ENCODE measurements around the gene SLC16A11. TPM values are rescaled to one million over a fixed set of nuclear protein-coding genes. Genes with fewer than 3 reads are reported as not detected.
"Not testable (repeated sequence)": the region's sequence is repeated elsewhere in the genome, so short reads cannot be mapped to it uniquely, and the experiment has no call there.

The SLC16A11 gene, protein sequence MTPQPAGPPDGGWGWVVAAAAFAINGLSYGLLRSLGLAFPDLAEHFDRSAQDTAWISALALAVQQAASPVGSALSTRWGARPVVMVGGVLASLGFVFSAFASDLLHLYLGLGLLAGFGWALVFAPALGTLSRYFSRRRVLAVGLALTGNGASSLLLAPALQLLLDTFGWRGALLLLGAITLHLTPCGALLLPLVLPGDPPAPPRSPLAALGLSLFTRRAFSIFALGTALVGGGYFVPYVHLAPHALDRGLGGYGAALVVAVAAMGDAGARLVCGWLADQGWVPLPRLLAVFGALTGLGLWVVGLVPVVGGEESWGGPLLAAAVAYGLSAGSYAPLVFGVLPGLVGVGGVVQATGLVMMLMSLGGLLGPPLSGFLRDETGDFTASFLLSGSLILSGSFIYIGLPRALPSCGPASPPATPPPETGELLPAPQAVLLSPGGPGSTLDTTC
- total RNA-seq = 0.15 and 0.47 TPM in 2 replicates

DNA sequence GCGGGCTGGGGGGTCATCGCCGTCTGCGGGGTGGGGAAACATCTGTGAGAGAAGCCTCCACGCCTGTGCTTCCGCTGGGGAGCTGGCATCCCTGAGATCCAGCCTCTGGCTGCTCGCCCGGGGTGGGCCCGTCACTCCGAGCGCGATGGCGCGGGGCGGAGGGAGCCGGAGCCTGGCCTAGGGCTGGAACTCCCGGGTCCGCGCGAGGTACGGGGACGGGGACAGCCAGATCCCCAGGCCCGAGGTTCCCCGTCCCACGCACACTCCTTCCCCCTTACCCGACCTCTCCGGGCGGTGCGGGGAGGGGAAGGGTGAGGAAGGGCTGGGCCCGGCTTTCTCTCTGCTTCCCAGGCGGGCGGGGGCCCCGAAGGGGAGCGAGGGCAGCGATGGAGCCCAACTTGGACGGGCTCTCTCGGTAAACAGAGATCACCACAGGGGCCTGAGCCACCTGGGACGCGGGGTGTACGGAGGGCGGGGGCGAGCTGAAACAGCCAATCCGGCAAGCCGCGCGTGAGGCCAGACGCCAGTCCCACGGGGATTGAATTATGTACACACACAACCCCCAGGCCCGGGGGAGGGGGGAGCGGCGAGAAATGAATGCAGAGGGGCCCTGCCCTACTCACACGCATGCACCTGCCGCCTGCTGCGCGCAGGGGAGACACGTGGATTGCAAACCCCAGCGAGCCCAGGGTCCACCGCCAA lies at the start of gene SLC16A11:
Gene SLC16A11 (minus strand): TSS at position 596 of the 702 bp plus-strand sequence. CDS start 579 bp downstream, at position 17.
- intact Hi-C loops (cut with micrococcal nuclease) = no loop called here

DNA sequence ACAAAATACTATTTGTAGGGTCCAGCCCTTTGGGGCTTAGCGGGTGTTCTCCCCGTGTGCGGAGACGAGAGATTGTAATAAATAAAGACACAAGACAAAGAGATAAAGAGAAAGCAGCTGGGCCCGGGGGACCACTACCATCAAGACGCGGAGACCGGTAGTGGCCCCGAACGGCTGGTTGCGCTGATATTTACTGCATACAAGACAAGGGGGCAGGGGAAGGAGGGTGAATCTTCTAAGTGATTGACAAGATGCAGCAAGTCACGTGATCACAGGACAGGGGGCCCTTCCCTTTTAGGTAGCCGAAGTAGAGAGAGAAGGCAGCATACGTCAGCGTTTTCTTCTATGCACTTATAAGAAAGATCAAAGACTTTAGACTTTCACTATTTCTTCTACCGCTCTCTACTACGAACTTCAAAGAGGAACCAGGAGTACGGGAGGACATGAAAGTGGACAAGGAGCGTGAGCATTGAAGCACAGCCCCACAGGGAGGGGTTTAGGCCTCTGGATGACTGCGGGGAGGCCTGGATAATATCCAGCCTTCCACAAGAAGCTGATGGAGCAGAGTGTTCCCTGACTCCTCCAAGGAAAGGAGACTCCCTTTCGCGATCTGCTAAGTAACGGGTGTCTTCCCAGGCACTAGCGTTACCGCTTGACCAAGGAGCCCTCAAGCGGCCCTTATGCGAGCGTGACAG lies 47.6 kb upstream of the SLC16A11 start:
- intact Hi-C loops (cut with micrococcal nuclease) = not testable (repeated sequence)

DNA sequence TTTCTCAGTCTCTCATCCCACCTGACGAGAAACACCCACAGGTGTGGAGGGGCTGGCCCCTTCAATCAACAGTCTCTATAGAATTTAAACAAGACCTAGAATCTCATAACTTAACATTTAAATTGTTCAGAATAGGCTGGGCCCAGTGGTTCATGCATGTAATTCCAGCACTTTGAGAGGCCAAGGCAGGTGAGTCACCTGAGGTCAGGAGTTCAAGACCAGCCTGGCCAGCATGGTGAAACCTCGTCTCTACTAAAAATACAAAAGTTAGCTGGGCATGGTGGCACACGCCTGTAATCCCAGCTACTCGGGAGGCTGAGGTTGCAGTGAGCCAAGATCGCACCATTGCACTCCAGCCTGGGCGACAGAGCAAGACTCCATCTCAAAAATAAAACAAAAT lies 45.7 kb upstream of the SLC16A11 start:
- intact Hi-C loops (cut with micrococcal nuclease) = not testable (repeated sequence)

DNA sequence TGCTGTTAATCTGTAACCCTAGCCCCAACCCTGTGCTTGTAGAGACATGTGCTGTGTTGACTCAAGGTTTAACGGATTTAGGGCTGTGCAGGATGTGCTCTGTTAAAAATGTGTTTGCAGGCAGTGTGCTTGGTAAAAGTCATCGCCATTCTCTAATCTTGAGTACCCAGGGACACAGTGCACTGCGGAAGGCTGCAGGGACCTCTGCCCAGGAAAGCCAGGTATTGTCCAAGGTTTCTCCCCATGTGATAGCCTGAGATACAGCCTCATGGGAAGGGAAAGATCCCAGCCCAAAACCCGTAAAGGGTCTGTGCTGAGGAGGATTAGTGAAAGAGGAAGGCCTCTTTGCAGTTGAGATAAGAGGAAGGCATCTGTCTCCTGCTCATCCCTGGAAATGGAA lies 44.5 kb upstream of the SLC16A11 start:
- intact Hi-C loops (cut with micrococcal nuclease) = not testable (repeated sequence)

GRCh38 chr17:7084088-7084487 lies 40.2 kb upstream of the SLC16A11 start:
- intact Hi-C loops (cut with micrococcal nuclease) = no loop called here

DNA sequence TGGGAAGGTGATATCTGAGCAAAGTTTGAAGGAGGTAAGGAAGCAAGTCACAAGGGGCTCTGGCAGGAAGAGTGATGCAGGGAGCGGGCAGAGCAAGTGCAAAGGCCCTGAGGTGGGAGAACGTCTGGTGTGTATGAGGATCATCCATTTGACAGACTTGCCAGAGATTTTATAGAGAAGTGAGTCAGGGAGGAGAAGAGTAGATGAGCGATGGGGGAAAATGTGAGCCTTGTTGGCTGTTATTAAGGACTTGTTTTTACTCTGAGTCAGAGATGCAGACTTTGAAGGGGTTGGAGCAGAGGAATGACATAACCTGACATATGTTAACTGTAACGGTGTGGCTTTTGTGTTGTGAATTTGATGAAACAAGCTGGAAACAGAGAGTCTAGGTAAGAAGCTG lies 39.7 kb upstream of the SLC16A11 start:
- intact Hi-C loops (cut with micrococcal nuclease) = no loop called here

DNA sequence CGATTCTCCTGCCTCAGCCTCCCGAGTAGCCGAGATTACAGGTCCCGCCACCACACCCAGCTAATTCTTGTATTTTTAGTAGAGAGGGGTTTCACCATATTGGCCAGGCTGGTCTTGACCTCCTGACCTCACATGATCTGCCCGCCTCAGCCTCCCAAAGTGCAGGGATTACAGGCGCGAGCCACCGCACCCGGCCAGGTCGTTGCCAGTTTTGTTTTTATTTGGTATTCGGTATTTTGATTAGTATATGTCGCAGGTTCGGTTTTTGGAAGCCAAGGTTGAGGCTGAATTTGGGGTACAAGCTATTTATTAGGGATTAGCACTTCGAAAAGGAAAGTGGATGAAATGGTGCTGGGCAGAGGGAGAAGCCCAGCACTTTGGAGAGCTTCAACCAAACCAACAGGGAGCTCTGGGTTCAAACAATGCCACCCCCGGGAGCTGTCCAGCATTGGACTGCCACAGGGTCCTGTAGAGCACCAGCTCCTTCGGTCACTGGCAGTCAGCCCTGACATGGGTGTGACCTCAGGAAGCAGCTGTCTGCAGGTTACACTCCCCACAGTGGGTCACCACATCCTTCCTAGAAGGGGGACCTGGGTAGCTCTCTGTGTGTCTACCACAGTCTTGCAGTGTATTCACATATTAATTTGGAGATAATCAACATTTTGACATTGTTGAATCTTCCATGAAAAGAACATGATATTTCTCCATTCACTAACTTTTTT lies 37.6 kb upstream of the SLC16A11 start:
- intact Hi-C loops (cut with micrococcal nuclease) = no loop called here

DNA sequence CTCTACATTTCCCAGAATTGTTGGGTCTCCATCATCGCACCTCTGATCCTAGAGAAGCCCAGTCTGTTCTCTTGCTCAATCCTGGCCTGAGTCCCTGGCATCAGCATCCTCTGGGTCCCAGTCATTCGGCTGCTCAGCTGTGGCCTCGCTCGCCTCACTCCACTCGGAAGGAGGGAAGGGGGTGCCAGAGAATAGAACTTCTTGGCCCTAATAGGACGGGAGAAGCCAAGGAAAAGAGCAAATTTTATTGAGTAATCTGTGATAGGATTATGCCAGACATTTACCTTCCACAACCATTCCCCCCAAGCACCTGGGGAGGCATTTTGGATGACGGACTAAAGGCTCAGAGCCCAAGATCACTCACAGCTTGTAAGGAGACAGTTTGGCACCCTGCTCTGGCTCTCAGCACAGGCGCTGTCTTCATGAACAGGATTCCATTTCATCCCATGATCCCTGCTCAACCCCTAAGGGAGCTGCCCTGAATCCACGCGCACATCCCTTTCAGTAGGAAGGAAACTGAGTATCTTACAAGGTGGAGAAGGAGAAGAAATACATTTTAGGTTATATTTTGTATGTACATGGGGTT lies 36.7 kb upstream of the SLC16A11 start:
- intact Hi-C loops (cut with micrococcal nuclease) = no loop called here

DNA sequence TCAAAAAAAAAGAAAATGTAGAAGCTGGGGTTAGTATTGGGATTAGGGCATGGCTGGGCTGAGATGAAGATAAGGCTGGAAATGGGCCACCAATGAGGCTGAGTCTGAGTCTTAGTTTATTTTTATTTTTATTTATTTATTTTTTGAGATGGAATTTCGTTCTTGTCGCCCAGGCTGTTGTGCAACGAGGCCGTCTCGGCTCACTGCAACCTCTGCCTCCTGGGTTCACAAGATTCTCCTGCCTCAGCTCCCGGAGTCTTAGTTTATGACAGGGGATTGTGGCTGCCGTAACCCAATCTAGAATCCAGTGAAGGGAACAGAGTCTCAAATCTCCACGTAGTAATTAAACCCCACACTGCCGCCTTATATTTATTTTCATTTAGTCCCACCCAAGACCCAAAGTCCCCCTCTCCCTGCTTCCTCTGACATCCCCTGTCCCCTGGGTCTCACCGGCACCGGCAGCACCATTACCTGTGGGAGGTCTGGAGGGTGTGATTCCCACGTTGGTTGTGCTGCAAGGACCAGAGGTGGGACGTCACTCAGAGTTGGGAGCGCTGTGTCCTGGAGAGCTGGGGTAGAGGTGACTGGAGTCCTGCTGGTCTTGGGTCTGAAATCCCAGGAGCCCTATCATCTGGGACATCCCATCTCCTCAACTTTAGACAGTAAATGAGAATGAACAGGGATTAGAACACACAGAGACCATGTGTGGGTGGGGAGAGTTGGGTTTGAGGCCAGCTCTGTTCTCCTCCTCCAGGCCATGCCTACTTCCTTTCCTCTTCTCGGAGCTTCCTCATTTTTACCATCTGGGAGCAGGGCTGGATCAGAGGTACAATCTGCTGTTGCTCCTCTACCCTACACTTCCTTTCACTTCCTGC lies 35.9 kb upstream of the SLC16A11 start, which contains the start of gene CLEC10A:
Gene CLEC10A (minus strand): TSS at position 671 of the 875 bp plus-strand sequence. CDS start 1,439 bp downstream, outside the sequence.
- intact Hi-C loops (cut with micrococcal nuclease) = no loop called here

GRCh38 chr17:7078711-7079110 lies 34.8 kb upstream of the SLC16A11 start:
- intact Hi-C loops (cut with micrococcal nuclease) = no loop called here

DNA sequence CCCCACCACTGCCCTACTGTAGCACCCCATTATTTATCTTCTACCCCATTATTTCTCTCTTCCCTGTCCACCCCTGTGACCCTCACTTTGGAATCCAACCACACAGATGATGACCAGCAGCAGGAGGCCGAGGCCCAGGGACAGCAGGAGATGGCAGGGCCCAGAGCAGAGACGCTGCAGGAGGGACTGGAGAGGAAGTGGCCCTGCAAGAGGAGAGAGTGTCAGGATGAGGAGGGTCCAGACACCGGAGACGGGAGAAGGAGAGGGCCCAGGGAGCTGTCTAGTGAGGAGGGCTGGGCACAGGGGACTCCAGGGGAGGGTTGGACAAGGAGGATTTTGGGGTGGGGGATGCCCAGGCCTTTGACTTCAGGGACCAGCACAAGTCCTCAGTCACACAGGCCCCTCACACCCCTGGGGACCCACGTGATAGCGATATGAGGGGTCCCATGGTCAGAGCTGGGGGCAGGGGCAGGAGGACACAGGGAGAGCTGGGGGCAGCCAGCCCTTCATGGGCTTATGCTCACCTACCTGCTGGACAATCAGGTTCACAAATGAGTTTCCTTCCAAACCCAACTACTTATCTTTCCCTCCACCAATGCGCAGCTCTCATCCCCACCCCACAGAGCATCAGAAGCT lies 34.1 kb upstream of the SLC16A11 start:
- intact Hi-C loops (cut with micrococcal nuclease) = no loop called here

GRCh38 chr17:7074931-7075330 lies 31.0 kb upstream of the SLC16A11 start:
- intact Hi-C loops (cut with micrococcal nuclease) = no loop called here

- intact Hi-C loops (cut with micrococcal nuclease) = no loop called here
Observed at GRCh38 chr17:7072406-7072805, 28.5 kb upstream of the SLC16A11 start.

DNA sequence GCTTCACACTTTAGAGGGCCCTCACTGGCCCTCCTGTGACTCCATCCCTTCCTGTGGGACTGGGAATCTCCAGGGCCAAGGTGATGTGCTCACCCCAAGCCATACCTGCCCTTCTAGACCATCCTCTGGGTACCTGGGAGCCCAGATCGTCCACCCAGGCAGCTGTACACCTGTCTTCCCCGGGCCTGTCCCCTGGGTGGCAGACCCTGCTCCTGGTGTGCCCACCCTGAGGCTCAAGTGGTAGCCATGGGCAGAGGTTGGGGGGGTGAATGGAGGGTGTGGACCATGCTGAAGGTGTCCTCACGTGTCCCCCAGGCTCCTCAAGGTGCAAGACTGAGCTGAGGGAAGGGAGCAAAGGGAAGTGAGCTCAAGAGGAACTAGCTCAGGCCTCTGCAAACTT lies 26.8 kb upstream of the SLC16A11 start:
- intact Hi-C loops (cut with micrococcal nuclease) = no loop called here

- intact Hi-C loops (cut with micrococcal nuclease) = no loop called here
Observed at GRCh38 chr17:7068268-7068667, 24.4 kb upstream of the SLC16A11 start.

DNA sequence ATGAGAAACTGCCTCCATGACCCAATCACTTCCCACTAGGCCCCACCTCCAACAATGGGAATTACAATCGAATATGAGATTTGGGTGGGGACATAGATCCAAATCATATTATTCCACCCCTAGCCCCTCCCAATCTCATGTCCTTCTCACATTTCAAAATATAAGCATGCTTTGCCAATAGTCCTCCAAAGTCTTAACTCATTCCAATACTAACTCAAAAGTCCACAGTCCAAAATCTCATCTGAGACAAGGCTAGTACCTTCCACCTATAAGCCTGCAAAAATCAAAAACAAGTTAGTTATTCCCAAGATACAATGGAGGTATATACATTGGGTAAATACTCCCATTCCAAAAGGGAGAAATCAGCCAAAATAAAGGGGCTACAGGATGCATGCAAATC lies 23.3 kb upstream of the SLC16A11 start:
- intact Hi-C loops (cut with micrococcal nuclease) = no loop called here

GRCh38 chr17:7064261-7064660 lies 20.4 kb upstream of the SLC16A11 start:
- intact Hi-C loops (cut with micrococcal nuclease) = no loop called here

GRCh38 chr17:7063518-7064094 lies 19.7 kb upstream of the SLC16A11 start:
- intact Hi-C loops (cut with micrococcal nuclease) = no loop called here

Measured in T-helper 1 cell treated with Interleukin-12 subunit alpha and Interleukin-12 subunit beta and Interleukin-4 antibody, amounts not matched to agents 30 ng/mL and 1 ng/mL, for 36 hours (primary cell).